GM19238 (cell line): ENCODE results near the gene PARD6G.

Experiments
- DNase-seq: peaks from one replicate; pipeline ENCODE4 v3.0.0; 2011; ENCODE audit warnings: low spot score; ENCODE audit not compliant: insufficient read length

The PARD6G gene

GRCh38 chr18:80147418-80148325, 99.6 kb downstream of the PARD6G start:
- peak; percentile 61 for DNase-seq

DNA sequence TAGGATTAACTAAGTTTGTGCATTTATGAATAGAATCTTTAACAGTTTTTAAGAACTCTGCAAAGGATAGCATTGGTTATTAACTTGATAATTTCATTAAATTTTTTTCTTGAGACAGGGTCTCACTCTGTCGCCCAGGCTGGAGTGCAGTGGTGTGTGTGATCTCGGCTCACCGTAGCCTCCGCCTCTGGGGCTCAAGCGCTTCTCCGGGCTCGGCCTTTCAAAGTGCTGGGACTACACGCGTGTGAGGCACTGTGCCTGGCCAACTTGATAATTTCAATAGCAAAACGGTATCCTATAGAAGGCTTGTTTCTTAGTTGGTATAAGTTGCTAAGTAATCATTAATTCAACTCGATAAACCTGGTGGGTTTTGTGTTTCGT, 100.3 kb downstream of the PARD6G start:
- DNase-seq: no peak

- no peak for DNase-seq
Observed at GRCh38 chr18:80145196-80145804, 102.0 kb downstream of the PARD6G start.

GRCh38 chr18:80143881-80144280, 103.4 kb downstream of the PARD6G start:
- DNase-seq: no peak

DNA sequence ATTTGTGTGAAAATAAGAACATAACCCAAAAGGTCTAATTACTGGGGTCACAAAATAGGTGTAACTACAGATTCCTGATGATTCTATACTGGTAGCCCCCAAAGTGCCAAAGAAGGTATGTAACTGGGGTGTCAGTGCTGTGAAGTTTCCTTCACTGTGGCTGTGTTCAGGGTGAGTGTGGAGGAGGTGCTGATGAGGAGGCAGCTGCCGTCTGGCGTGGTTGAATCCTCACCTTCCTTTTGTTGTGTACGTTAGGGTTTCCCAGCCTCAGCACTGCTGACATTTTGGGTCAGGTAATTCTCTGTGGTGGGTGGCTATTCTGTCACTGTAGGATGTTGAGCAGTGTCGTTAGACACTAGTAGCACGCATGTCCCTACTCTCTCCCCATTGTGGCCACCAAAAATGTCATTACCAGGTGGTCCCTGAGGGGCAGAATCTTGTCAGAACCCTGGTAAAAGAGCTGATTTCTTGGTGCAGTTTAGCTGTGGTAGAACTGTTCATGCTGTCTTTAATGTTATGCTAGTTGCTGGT, 106.8 kb downstream of the PARD6G start:
- DNase-seq: no peak

GRCh38 chr18:80137976-80138375, 109.3 kb downstream of the PARD6G start:
- DNase-seq: no peak

DNA sequence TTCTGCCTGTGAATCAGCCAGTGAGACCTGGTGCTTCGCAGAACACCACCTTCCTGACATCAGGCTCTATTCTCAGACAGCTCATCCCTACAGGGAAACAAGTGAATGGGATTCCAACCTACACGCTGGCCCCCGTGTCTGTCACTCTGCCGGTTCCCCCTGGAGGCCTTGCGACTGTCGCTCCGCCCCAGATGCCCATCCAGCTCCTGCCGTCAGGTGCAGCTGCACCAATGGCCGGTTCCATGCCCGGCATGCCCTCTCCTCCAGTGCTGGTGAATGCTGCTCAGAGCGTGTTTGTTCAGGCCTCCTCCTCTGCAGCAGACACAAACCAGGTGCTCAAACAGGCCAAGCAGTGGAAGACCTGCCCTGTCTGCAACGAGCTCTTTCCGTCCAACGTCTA, 110.2 kb downstream of the PARD6G start:
- DNase-seq: no peak

DNA sequence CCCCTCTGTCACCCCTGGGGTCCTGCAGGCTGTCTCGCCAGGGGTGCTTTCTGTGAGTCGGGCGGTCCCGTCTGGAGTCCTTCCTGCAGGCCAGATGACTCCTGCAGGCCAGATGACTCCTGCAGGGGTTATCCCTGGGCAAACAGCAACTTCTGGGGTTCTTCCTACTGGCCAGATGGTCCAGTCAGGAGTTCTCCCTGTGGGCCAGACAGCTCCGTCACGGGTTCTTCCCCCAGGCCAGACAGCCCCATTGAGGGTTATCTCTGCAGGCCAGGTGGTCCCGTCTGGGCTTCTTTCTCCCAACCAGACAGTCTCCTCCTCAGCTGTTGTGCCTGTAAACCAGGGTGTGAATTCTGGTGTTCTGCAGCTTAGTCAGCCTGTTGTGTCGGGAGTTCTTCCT, 110.6 kb downstream of the PARD6G start:
- DNase-seq: no peak

- no peak for DNase-seq
Observed at GRCh38 chr18:80135136-80135535, 112.2 kb downstream of the PARD6G start.

- DNase-seq: no peak
Observed at GRCh38 chr18:80133124-80133523, 114.2 kb downstream of the PARD6G start.

GRCh38 chr18:80132180-80132812, 115.0 kb downstream of the PARD6G start:
- no peak for DNase-seq

DNA sequence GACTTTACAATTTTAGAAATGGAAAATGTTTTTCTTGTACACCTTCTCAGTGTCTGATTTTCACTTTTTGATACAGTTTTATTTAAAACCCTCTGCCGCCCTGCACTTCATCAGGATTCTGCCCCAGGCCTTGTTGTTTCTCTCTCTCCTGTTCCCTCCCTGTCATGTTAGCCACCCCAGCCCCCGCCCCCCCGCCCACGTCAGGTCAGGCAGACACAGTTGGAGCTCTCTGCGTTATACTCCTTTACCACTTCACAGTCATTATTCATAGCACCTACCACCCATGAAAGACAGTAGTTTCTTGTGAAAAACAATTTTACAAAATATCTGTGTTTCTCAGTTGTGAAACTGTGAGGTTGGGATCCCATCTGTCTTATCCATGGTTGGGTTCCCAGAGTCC, 116.8 kb downstream of the PARD6G start:
- DNase-seq: no peak

DNA sequence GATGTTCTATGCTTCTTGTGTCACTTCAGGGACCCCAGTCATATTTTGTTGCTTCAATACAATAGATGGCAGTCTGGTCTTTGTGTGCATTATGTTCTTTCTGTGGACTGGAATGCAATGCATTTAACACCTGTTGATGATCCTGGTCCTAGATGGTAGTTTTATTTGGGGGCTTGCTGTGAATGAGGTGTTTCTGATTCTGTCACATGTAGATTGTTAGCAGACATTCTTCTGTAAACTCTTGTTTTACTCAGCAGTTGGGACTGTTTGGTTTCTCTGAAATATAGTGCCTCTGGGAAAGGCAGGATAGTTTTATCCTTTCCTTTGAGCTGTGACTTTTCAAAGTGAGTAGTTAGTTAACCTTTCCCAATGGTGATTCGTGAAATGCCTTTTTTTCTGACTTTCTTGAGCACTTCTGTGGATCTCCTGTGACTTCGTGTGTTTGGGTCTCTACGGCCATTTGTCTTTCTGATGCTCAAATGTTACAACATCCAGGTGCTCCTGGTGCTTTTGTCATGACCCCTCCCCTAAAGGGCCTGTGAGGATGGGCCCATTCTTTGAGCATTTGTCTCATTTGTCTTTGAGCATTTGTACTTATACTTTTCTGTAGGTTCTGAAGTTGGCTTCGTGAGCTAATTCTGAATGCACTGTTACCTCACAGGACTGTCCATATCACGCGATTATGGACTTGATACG, 117.5 kb downstream of the PARD6G start:
- DNase-seq: no peak

DNA sequence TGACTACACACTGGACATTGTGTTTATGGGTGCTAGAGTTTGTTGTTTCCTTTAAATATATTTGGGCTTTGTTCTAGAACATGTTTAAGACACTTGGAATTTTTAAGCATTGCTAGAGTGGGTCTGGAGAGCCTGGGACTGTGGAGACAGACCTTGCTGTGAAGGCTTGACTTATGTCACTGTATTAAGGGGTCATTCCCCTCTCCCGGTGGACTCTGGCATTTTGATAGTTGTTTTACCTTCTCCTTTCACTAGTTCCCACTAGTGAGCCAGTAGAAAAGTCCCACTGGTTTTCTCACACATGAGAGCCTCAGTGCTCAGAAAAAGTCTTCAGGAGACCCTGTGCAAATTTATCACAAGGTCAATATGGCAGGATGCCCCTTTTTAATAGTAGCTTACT, 119.7 kb downstream of the PARD6G start:
- DNase-seq: no peak

DNA sequence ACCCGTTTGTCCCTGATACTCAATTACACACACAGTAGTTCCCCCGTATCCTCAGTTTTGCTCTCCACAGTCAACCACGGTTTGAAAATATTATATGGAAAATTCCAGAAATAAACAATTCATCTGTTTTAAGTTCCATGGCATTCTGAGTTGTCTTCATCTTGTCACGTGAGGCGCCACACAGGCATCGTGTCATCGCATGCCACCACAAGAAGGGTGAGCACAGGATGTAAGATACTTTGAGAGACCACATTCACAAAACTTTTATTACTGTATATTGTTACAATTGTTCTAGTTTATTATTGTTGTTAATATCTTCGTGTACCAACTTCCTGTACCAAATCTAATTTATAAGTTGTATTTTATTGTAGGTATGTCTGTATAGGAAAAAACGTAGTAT, 120.5 kb downstream of the PARD6G start:
- no peak for DNase-seq

GRCh38 chr18:80124131-80124530, 123.2 kb downstream of the PARD6G start:
- no peak for DNase-seq

GRCh38 chr18:80120932-80121331, 126.4 kb downstream of the PARD6G start:
- no peak for DNase-seq

GRCh38 chr18:80119111-80119510, 128.2 kb downstream of the PARD6G start:
- no peak for DNase-seq

DNA sequence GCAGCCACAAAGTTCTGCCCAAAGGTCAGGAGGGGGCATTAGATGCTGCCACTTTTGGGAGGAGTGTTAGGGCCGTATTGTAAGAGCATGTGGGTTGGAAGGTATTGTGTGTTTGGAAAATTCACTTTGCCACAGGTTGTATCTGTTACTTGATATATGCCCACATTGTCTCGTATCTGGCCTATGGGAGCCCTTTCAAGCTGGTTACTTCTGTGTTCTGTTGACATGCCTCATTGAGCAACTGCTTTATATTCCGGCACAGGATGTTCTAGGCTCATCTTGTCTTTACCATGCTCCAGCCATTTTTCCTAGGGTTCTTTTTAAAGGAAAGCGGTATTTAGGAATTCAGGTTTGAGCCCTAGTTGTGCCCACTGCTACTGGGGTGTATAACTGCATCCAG, 132.3 kb downstream of the PARD6G start:
- DNase-seq: no peak

GRCh38 chr18:80112624-80113248, 134.6 kb downstream of the PARD6G start:
- no peak for DNase-seq

GRCh38 chr18:80109676-80110078, 137.6 kb downstream of the PARD6G start:
- DNase-seq: peak; percentile 46
